ENCODE measurements around the gene TTC9B. TPM values are rescaled to one million over a fixed set of nuclear protein-coding genes. Genes with fewer than 3 reads are reported as not detected.
A peak's percentile ranks its signal among the peaks of the same experiment; 100 is the strongest.

Gene TTC9B
- not detected for total RNA-seq

- no peak for ATAC-seq
Measured at GRCh38 chr19:40217934-40218890, at the start of gene TTC9B. Gene TTC9B, minus strand, starts transcription at chr19:40218384. Its CDS starts 3 bp downstream, at chr19:40218381.

DNA sequence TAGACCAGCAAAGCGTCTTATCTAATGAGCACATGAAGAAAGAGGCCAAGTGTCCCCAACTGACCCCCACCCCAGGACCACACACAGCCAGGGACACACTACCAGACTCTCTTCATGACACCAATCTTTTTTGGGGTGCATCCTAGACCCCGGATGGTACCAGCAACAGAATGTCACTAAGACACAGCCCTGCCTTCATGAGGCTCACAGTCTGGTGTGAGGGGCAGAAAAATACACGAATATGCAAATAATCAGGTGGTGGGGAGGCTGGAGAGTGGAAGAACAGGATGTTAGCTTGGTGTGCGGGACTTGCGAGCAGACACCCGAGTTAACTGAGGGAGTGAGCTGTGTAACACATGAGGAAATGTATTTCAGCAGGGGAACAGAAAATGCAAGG, 49.4 kb upstream of the TTC9B start:
- no peak for ATAC-seq

GRCh38 chr19:40266912-40267600, 48.9 kb upstream of the TTC9B start:
- ATAC-seq = no peak

DNA sequence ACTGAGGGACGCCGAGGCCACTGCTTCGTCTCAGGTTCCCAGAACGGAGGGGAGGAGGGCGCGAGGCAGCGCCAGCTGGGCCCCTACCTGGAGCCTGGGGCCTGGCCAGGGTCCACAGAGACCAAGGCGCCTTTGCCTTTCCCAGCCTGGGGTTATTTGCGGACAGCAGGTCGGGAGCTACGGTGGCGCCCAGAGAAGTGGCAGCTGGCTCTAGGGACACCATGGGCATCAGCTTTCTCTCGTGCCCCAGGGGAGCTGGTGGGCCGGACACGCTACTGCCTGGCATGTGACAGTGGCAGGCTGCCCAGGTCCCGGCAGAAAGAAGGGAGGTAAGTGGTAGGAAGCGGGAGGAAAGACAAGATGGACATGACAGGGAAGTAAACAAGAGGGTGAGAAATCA, 47.9 kb upstream of the TTC9B start:
- ATAC-seq = no peak

GRCh38 chr19:40265763-40266099, 47.5 kb upstream of the TTC9B start:
- no peak for ATAC-seq

DNA sequence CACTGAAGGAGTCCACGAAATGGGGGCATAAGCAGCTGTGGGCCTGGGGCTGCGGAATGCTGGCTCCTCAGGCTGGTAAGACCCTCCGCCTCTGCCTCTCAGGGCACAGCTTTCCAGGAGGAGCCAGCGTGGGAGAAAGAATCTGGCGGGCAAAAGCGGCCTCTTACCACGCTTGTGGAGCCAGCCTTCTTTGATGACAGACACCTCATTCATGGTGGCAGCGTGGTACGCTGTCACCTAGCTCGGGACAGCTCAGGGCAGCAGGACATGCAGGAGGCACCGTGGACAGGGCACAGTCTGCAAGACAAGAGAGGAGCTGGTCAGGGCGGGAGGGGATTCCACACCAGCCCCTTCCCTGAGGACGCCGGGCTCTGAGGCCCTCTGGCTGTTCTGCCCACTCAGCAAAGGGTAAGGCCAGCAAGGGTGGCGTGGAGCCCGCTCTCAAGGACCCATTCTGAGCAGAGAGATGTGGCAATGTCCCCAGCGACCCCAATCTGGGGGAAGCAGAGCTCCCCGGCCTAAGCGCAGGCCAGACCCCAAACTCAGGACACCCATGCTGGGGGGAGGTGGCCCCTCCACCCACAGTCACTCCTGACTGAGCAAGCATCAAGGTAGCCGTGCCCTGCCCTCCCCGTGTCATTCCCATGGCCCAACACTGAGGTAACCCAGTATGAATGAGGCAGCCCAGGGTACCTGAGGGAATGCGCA, 47.0 kb upstream of the TTC9B start:
- no peak for ATAC-seq

DNA sequence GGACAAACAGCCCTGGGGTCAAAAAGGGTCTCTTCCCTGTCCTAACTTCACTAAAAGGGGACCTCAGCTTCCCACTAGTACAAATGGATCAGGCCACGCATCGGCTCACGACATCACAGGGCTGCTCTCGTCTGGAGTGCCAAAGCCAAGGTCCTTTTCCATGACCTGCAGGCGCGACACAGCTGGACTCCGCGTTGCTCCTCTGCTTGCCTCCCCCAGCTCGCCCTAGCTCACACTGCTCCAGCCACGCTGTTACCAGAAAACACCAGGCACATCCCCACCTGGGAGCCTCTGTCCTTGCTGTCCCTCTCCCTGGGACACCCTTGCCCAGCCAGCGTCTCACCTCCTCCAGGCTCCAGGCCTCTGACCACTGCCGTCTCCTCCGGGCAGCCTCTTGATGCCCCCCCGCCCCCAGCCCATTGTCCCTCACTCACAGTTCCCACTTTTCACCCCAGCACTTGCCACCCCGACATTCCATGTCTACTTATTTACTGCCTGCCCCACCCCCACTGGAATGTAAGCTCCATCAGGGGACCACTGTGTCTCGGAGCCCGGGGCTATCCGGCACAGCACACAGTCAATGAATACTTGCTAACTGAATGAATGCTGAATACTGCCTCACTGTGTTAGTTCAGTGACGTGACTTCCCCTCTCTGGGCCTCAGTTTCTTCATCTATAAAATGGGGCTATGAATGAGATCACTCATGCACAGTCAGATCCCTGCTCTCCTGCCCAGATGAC, 46.3 kb upstream of the TTC9B start:
- no peak for ATAC-seq

GRCh38 chr19:40263440-40264313, 45.5 kb upstream of the TTC9B start:
- no peak for ATAC-seq

DNA sequence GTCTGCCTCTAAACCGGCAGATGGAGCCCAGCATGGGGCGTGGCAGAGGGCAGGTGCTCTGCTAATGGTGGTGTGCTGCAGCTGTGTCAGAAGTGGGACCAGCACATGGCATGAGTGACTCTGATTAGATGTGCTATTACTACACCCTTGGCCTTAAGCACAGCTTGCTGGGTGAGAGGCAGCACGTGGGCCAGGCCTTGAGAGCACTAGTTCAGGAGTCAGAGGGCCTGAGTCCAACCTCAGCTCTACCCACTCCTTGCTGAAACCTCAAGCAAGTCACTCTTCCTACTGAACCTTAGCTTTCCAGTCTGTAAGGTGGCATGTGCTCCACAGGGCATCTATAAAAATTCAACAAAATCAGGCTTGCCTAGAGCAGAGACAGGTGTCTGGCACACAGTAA, 44.2 kb upstream of the TTC9B start:
- ATAC-seq = no peak

DNA sequence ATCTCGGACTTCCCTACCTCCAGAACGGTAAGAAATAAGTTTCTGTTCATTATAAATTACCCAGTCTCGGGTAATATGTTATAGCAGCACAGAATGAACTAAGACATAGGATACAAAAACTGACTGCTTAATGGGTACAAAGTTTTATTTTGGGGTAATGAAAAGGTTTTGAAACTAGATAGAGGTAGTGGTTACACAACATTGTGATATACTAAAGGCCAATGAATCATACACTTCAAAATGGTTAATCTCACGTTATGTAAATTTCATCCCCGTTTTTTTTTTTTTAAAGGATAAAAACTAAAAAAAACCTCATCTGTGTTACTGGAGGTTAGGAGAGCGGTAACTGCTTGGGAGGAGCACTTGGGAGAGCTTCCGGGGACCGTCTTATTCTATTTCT, 43.4 kb upstream of the TTC9B start:
- ATAC-seq = no peak

DNA sequence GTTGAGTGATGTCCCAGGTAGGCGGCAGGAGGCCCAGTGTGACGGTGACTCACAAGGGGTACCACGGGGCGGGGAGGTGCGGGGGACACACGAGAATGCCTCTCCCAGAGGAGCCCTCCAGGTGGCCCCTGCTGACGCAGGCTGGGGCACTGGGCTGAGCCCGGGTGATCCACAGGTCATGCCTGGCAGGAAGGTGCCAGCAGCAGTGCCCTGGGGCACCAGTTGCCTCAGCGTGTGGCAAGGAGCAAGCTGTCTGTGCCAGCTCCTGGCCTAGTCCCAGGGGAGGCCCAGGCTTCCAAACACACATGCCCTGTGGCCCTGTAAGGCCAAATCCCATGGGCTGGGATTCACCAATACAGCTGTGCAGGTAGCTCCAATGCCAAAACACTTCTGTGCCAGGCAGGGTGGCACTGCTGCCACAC, 38.9 kb upstream of the TTC9B start:
- peak; percentile 85 for ATAC-seq

- ATAC-seq = peak; percentile 7
Measured at GRCh38 chr19:40256512-40256911, 38.3 kb upstream of the TTC9B start.

DNA sequence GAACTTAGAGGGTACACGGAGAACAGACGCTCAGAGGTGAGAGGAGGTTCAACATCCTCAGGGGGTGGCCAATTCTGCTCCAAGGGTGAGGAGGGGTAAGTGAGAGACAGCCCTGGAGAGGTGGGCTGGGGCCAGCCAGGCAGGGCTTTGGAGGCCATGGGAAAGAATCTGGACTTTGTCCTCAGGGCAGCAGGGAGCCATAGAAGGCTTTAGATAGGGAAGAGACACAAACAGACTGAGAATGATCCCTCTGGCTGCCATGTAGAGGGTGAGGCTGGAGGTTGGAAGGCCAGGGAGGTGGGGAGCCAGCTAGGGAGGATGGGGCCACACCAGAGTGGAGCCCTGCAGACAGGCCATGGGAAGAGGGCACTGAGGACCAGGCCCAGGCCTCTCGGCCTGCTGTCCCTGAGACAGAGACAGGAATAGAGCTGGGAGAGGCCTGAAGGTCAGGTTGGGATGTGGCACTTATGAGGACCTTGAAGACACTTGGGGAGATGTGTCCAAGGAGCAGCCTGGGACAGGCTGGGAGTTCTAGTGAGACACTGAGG, 37.5 kb upstream of the TTC9B start:
- no peak for ATAC-seq

DNA sequence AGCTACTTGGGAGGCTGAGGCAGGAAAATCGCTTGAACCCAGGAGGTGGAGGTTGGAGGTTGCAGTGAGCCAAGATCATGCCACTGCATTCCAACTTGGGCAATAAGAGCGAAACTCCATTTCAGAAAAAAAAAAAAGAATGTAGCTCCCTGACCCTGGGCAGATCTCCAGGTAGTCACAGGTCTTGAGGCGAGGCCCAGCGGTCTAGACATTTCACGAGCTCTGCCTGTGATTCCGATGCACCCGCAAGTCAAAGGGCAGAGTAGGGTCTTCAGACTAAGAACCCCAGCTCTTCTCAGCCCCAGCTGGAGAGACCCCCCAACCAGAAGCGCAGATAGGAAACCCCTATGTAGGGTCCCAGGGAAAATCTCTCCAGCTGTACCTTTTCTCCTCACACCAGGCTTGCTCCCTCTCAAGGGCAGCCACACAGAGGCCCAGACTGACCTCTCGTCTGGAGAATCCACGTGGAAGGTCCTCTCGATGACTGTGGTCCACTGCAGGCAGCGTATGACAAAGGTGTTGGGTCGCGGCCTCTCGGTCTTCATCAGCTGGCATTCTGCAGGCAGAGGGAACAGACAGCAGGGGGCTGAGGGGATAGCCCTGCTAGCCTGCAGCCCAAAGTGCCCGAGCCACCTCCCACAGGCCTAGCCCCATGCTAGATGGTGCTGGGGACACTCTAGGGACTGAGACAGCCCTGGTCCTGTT, 36.7 kb upstream of the TTC9B start:
- ATAC-seq = no peak

DNA sequence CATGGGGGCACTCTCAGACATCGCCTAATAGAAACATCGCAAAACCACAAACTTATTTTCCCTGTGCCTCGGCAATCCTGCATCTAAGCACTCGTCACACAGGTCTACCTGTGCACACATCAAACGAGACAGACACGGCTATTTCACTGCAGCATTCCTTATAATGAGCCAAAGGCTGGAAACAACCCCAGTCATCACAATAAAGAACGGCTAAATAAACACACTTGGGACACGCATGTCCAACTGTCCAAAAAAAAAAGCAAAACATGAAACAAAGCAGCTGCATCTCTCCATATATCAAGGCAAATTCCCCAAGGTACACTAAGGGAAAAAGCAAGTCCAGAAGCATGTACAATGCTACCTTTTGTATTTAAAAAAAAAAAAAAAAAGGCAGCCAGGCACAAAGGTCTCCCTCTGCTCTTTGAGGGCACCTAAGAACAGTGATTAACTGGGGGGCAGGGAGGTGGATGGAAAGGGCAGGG, 35.5 kb upstream of the TTC9B start:
- ATAC-seq = no peak

DNA sequence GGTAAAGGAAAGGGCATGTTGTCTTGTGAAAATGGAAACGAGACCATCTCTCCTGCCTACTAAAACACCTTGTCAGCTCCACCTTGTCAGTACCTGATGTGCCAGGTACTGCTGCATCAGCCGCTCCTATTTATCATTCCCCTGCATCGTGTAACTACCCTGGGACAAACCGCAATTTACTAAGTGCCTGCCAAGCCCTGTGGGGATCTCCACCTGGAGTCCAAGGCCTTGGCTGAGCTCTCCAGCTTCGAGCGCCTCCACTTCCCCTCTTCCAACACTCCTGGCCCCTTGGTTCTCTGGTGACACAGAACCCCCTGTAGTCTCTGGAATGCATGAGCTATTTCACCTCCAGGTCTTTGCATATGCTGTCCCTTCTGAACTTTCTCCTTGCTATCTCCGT, 34.2 kb upstream of the TTC9B start:
- no peak for ATAC-seq

DNA sequence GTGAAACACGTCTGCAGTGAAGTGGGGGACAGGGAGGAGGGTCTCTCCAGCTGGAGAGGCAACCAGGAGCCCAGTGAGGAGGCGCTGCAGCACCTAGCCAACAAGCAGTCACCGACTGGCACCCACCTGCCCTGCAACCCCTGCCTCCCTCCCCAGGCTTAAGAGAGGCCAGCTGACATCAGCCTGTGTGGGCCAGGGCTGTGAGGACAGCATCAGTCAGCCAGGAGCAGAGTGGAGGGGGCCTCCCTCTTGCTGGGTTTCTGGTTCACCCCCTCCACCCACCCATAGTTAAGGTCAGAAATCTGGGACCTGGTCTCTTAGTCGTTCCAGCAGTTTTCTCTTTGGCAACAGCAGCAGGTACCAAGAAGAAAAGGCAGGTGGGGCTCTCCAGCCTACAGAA, 33.8 kb upstream of the TTC9B start:
- no peak for ATAC-seq

- ATAC-seq = no peak
Measured at GRCh38 chr19:40251244-40251643, 33.1 kb upstream of the TTC9B start.

GRCh38 chr19:40249781-40250180, 31.6 kb upstream of the TTC9B start:
- no peak for ATAC-seq

- ATAC-seq = no peak
Measured at GRCh38 chr19:40249201-40249600, 31.0 kb upstream of the TTC9B start.
